NT2/D1 (cell line): ENCODE data around the gene LCMT1.

Source experiments
- SUZ12 ChIP-seq: IDR thresholded peaks from 2 replicates; pipeline ENCODE4 v1.6.1; 2011; ENCODE audit not compliant: insufficient read length, insufficient read depth; ENCODE audit errors: extremely low read depth
- YY1 ChIP-seq: IDR thresholded peaks from 2 replicates; pipeline ENCODE4 v1.6.1; 2011; ENCODE audit not compliant: insufficient read length, insufficient read depth
- ZNF274 ChIP-seq: IDR thresholded peaks from 2 replicates; pipeline ENCODE4 v1.6.1; 2011; ENCODE audit warnings: mild to moderate bottlenecking, low read depth, low read length

DNA sequence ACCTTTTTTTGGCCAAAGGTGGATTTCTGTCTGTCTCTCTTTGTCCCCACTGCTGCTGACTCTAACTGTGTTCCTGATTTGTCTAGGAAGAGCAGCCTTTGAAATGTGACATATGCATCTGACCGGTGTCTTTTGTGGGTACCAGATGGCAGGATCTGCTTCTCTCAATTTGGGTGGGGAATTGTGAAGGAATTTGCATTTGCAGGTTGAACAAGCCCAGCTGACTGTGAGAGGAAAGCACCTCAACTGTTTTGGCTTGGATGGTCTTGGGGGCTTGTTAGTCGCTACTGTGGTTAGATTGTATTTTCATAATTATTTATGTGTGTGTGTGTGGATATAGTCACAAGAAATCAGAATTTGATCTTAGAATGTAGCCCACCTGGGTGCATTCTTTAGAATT is 37.7 kb upstream of the LCMT1 start:
- TF ChIP-seq ZNF274 (no peak), YY1 (no peak), SUZ12 (no peak)
